HCT116 (cell line): Measurements from ENCODE around the gene RGS6. TPM values are rescaled to one million over a fixed set of nuclear protein-coding genes. Genes with fewer than 3 reads are reported as not detected.

Experiments
- ATAC-seq: fragments of 200-7000 bp; cut with Tn5 transposase; 2 replicates; pipeline ENCODE4 v1.9.1; 2020; ENCODE audit warnings: mild to moderate bottlenecking, moderate library complexity
- BruUV-seq: library from RNA; stranded (reverse); fragments of 400-500 nt; replicated peaks from 2 replicates; lab custom pipeline; 2021; lab: Mats Ljungman, UMichigan
- CTCF ChIA-PET: fragments of 300-600 bp; sonication (Branson Sonifier 250); formaldehyde crosslinking; loops from one replicate; lab custom pipeline; 2021; ENCODE audit warnings: antibody characterized with exemption; lab: Charles Lee
- POLR2A ChIA-PET: fragments of 300-600, 350-600 bp; sonication (Branson Sonifier 250); formaldehyde crosslinking; loops from one replicate; lab custom pipeline; 2021; ENCODE audit warnings: antibody characterized with exemption; lab: Charles Lee
- RAD21 ChIA-PET, 2 experiments: fragments of 300-600 bp; sonication (Branson Sonifier 250); formaldehyde crosslinking; loops; one replicate each; lab custom pipeline; 2023; ENCODE audit warnings: low total read pairs in 2 of 2; ENCODE audit not compliant: uncharacterized antibody in 2 of 2, unreplicated experiment in 2 of 2, low non-redundant PET in 1 of 2; lab: Charles Lee
- DNase-seq: peaks from one replicate; pipeline ENCODE4 v3.0.0-alpha.2; 2010; ENCODE audit warnings: low read depth, low spot score
- H2AFZ ChIP-seq: fragments of 200-600 bp; shearing (Covaris generic), sonication (generic); 2 replicates; pipeline ENCODE4 v1.6.1; 2017; ENCODE audit warnings: low read depth, mixed run types, mixed read lengths, antibody characterized with exemption, low read length; ENCODE audit not compliant: poor library complexity, severe bottlenecking
- H3K27ac ChIP-seq: 2 replicates; pipeline ENCODE4 v1.5.1; 2012; ENCODE audit warnings: low read depth, low read length
- H3K27me3 ChIP-seq: fragments of 200-600 bp; sonication (generic); 2 replicates; pipeline ENCODE4 v1.6.1; 2016; ENCODE audit warnings: mixed run types, low read length, mixed read lengths; ENCODE audit not compliant: insufficient read depth
- H3K36me3 ChIP-seq, 2 experiments: fragments of 200-500 bp in 1 of 2; fragments of 200-600 bp in 1 of 2; sonication (Bioruptor generic) in 1 of 2; sonication (generic) in 1 of 2; 2 replicates each; pipeline versions ENCODE4 v1.5.1 to v1.6.1; 2014 to 2016; ENCODE audit warnings: low read length in 2 of 2, inconsistent platforms in 1 of 2, mixed read lengths in 1 of 2, mixed run types in 1 of 2; ENCODE audit not compliant: insufficient read depth in 2 of 2, control insufficient read depth in 1 of 2
- H3K4me1 ChIP-seq, 2 experiments: fragments of 200-600 bp in 1 of 2; sonication (generic) in 1 of 2; 2 replicates each; pipeline versions ENCODE4 v1.5.1 to v1.6.1; 2012 to 2017; ENCODE audit warnings: low read length in 2 of 2, inconsistent platforms in 1 of 2, mild to moderate bottlenecking in 1 of 2, mixed read lengths in 1 of 2, mixed run types in 1 of 2, moderate library complexity in 1 of 2; ENCODE audit not compliant: insufficient read depth in 2 of 2, control insufficient read depth in 1 of 2
- H3K4me2 ChIP-seq: fragments of 200-600 bp; sonication (generic); 2 replicates; pipeline ENCODE4 v1.6.1; 2017; ENCODE audit warnings: mixed run types, low read length, mixed read lengths
- H3K4me3 ChIP-seq, 2 experiments: fragments of 200-600 bp in 1 of 2; sonication (generic) in 1 of 2; replicated peaks in 1 of 2; 2 replicates each; pipeline ENCODE4 v1.5.1; 2011 to 2016; ENCODE audit warnings: low read length in 2 of 2, control low read depth in 1 of 2, low read depth in 1 of 2, mild to moderate bottlenecking in 1 of 2, mixed read lengths in 1 of 2, mixed run types in 1 of 2
- H3K79me2 ChIP-seq: fragments of 200-600 bp; sonication (generic); 2 replicates; pipeline ENCODE4 v1.6.1; 2017; ENCODE audit warnings: mild to moderate bottlenecking, mixed run types, low read length, moderate library complexity, mixed read lengths; ENCODE audit not compliant: insufficient read depth
- H3K9ac ChIP-seq: fragments of 200-600 bp; sonication (generic); 2 replicates; pipeline ENCODE4 v1.6.1; 2016; ENCODE audit warnings: low read length, mixed read lengths
- H3K9me2 ChIP-seq: fragments of 200-600 bp; sonication (generic), shearing (Covaris generic); 2 replicates; pipeline ENCODE4 v1.6.1; 2017; ENCODE audit warnings: mixed run types, mild to moderate bottlenecking, moderate library complexity; ENCODE audit not compliant: insufficient read depth
- H3K9me3 ChIP-seq, 2 experiments: fragments of 200-500 bp in 1 of 2; fragments of 200-600 bp in 1 of 2; sonication (Bioruptor generic) in 1 of 2; sonication (generic) in 1 of 2; 2 replicates each; pipeline ENCODE4 v1.6.1; 2014 to 2017; ENCODE audit warnings: low read length in 2 of 2, mixed read lengths in 2 of 2, inconsistent platforms in 1 of 2, low read depth in 1 of 2, mild to moderate bottlenecking in 1 of 2, mixed run types in 1 of 2, moderate library complexity in 1 of 2; ENCODE audit not compliant: control insufficient read depth in 1 of 2, insufficient read depth in 1 of 2
- H4K20me1 ChIP-seq: fragments of 200-600 bp; sonication (generic), shearing (Covaris generic); 2 replicates; pipeline ENCODE4 v1.6.1; 2017; ENCODE audit warnings: mixed run types, mild to moderate bottlenecking, moderate library complexity; ENCODE audit not compliant: insufficient read depth
- ATF3 ChIP-seq: IDR thresholded peaks from 2 replicates; pipeline ENCODE4 v1.6.1; 2012
- CEBPB ChIP-seq: IDR thresholded peaks from 2 replicates; pipeline ENCODE4 v1.6.1; 2012; ENCODE audit warnings: low read depth
- EGR1 ChIP-seq: IDR thresholded peaks from 2 replicates; pipeline ENCODE4 v1.6.1; 2012; ENCODE audit warnings: low read depth
- ELF1 ChIP-seq: IDR thresholded peaks from 2 replicates; pipeline ENCODE4 v1.6.1; 2012; ENCODE audit warnings: low read depth, borderline replicate concordance
- EZH2 ChIP-seq: fragments of 200-600 bp; sonication (generic); IDR thresholded peaks from 2 replicates; pipeline ENCODE4 v1.6.1; 2017; ENCODE audit warnings: antibody characterized with exemption, mixed run types
- FOSL1 ChIP-seq: IDR thresholded peaks from 2 replicates; pipeline ENCODE4 v1.6.1; 2012; ENCODE audit warnings: low read depth
- JUND ChIP-seq: IDR thresholded peaks from 2 replicates; pipeline ENCODE4 v1.6.1; 2012
- POLR2AphosphoS5 ChIP-seq: IDR thresholded peaks from 2 replicates; pipeline ENCODE4 v1.6.1; 2011; ENCODE audit warnings: mild to moderate bottlenecking, low read depth, low read length, moderate library complexity
- RAD21 ChIP-seq: IDR thresholded peaks from 2 replicates; pipeline ENCODE4 v1.6.1; 2012; ENCODE audit warnings: low read depth, mild to moderate bottlenecking
- REST ChIP-seq: IDR thresholded peaks from 2 replicates; pipeline ENCODE4 v1.6.1; 2012; ENCODE audit warnings: low read depth
- SIN3A ChIP-seq: IDR thresholded peaks from 2 replicates; pipeline ENCODE4 v1.6.1; 2012; ENCODE audit warnings: low read depth
- SP1 ChIP-seq: IDR thresholded peaks from 2 replicates; pipeline ENCODE4 v1.6.1; 2012; ENCODE audit warnings: low read depth
- SRF ChIP-seq: IDR thresholded peaks from 2 replicates; pipeline ENCODE4 v1.6.1; 2012; ENCODE audit warnings: low read depth
- TCF7L2 ChIP-seq: IDR thresholded peaks from 2 replicates; pipeline ENCODE4 v1.7.0; 2011; ENCODE audit warnings: borderline replicate concordance, inconsistent platforms; ENCODE audit not compliant: insufficient read depth, insufficient read length; ENCODE audit errors: extremely low read depth
- YY1 ChIP-seq: IDR thresholded peaks from 2 replicates; pipeline ENCODE4 v1.6.1; 2011; ENCODE audit warnings: low read length, low read depth, moderate library complexity, mild to moderate bottlenecking; ENCODE audit not compliant: insufficient replicate concordance; ENCODE audit errors: extremely low read depth
- ZBTB33 ChIP-seq: IDR thresholded peaks from 2 replicates; pipeline ENCODE4 v1.6.1; 2011; ENCODE audit warnings: mild to moderate bottlenecking, low read length, moderate library complexity; ENCODE audit not compliant: insufficient replicate concordance; ENCODE audit errors: extremely low read depth
- ZNF274 ChIP-seq: fragments of 200-500 bp; sonication (Bioruptor generic); IDR thresholded peaks from 2 replicates; pipeline ENCODE4 v1.6.1; 2014; ENCODE audit warnings: mild to moderate bottlenecking, low read depth, low read length, inconsistent platforms
- intact Hi-C: fragments of 100-400 bp; cut with micrococcal nuclease; formaldehyde crosslinking; loops from 2 replicates; pipeline ENCODE4 v1.10.0; 2022
- total RNA-seq: library from RNA; stranded (reverse); gene quantifications from one replicate; pipeline ENCODE4 v1.2.1, GENCODE V29; 2021; ENCODE audit not compliant: unreplicated experiment

Gene RGS6
- total RNA-seq, 1 experiment from 2014 or later = 4.7 TPM

- H3K36me3 ChIP-seq = no peaks in the 10 kb centered on the region
- no peaks in the 10 kb centered on the region for H3K9me3 ChIP-seq
- no peak overlapping the region for H3K4me3 ChIP-seq
- CTCF ChIA-PET = interaction anchor here (0.5 kb wide), 1 partner anchor 893 kb away, joined by 3 read pairs; no protein-coding TSS in a partner anchor
- no peak overlapping the region for H3K9ac ChIP-seq
- no peak for DNase-seq
- no peaks in the 10 kb centered on the region for H3K79me2 ChIP-seq
- POLR2A ChIA-PET = no interaction called here
- H3K27ac ChIP-seq = no peak overlapping the region
- H3K4me2 ChIP-seq = peak overlapping the region; percentile 17; the same call in 1 of the 2 replicates
- TF ChIP-seq RAD21 (no peak), ZBTB33 (no peak), YY1 (no peak), SIN3A (no peak), FOSL1 (no peak), JUND (no peak), ATF3 (no peak), EZH2 (no peak), TCF7L2 (no peak), SP1 (no peak), EGR1 (no peak), REST (no peak), ELF1 (no peak), CEBPB (no peak), SRF (no peak), POLR2AphosphoS5 (no peak), ZNF274 (no peak)
- H4K20me1 ChIP-seq = no peaks in the 10 kb centered on the region
- intact Hi-C loops = no loop called here
- BruUV-seq = no TSS peak
- peaks cover 0 to 9% of the 10 kb centered on the region in 2 experiments; a peak in 1 of 4 replicates for H3K4me1 ChIP-seq
- no peaks in the 10 kb centered on the region for H3K27me3 ChIP-seq
- H2AFZ ChIP-seq = no peak overlapping the region
- RAD21 ChIA-PET = no interaction called here
- 0 out of 2 replicates have a peak, but pooled peaks have one; percentile 25 for ATAC-seq
- H3K9me2 ChIP-seq = no peaks in the 10 kb centered on the region
Observed at GRCh38 chr14:72615451-72616121, 683.4 kb downstream of the RGS6 start.
